SKM-1 treated with dmso at 0.1 percent for 144 hours (cell line): ENCODE results near the gene C14orf132.

ENCODE experiments used
- DNase-seq: peaks from one replicate; lab custom pipeline; 2025; ENCODE audit not compliant: unreplicated experiment; lab: John Stamatoyannopoulos, UW

The C14orf132 gene

DNA sequence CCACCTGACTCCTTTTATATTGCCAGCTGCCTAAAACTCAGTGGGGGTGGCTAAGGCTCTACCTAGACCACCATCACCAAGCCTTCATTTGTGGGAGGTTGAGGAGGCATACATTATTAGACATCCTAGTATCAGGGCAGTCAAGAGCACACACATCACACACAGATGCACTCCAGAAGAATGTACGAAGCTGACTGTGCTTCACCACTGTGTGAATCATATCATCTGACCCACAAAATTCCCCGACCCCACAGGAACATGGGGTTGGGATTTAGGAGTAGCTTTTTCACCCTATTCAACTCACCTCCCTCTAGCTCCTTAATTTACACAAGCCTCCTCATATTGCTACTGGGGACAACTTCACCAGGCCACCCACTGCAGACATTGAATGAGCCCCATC, 100.7 kb downstream of the C14orf132 start:
- DNase-seq = no peak

DNA sequence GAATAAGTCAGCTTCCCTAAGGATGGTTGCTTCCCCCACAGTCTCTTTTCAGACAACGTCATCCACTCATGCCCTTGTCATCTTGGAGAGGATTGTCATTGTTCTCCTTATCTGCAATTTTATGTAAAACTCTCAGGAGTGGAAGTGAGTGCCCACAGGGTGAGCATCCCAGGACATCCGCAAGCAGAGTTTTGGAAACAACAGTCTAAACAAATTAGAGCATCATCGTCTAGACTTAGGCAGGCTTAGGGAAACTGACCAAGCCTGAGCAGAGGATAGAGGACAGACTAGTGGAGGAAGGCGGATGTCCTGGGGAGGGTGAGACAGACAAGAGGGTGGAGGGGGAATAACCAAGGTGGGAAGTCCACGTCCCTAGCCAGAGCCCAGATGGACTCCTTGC, 101.8 kb downstream of the C14orf132 start:
- no peak for DNase-seq
